DMS153 treated with DMSO at 0.1 percent for 48 hours (cell line): ENCODE data around the gene PHKB.

Experiments used
- DNase-seq: peaks from one replicate; lab custom pipeline; 2025; ENCODE audit not compliant: unreplicated experiment; lab: John Stamatoyannopoulos, UW

PHKB gene

DNA sequence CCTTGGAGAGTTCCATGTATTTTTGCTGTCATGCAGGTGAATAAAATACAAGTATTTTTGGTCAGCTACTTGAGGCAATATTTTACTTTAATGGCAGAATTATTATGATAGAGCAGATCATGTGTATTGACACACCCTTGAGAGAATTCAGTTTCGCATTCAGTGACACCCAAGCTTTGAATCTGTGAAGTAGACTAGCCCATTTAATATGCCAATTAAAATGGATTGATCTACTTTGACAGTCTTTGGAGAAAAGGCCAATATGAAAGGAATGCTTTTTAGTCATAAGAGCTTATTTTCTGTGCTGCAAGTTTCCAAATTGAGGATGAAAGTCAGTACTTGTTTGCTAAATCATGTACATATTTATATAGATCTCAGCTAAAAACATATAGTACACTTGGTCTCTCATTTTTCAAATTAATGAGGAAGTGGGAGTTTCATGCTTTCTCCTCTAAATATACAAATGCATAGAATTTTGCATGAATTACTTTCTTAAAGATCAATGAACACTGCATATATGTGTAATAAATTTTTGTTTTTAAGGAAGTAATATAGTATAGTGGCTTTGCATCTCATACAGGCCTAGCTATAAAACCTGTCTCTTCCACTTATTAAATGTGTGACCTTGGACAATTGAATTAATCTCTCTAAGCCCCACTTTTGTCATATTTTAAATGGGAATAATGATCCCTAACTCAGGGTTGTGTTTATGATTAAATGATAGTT, 161.5 kb downstream of the PHKB start:
- DNase-seq = no peak

DNA sequence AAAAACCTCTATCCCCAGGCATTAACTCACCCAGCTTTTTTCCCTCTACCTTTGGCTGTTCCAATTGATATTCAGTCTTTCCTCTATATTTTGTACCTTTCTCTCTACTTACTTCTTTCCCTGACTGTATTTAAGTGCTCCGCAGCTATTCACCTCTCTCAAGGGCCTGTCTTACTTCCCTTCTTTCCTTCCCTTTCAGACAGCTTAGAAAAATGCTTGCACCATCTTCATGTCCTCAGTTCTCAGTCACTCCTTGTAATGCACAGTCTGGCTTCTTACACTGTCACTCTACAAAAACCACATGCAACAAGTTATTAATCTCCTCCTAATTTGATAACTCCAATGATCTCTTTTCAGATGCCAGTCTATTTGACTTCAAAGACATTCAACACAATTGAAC, 163.4 kb downstream of the PHKB start:
- DNase-seq = no peak

GRCh38 chr16:47625115-47625567, 164.0 kb downstream of the PHKB start:
- DNase-seq = no peak

GRCh38 chr16:47626246-47626645, 165.1 kb downstream of the PHKB start:
- DNase-seq = no peak

- no peak for DNase-seq
These were observed 166.0 kb downstream of the PHKB start for GRCh38 chr16:47627085-47627639.

DNA sequence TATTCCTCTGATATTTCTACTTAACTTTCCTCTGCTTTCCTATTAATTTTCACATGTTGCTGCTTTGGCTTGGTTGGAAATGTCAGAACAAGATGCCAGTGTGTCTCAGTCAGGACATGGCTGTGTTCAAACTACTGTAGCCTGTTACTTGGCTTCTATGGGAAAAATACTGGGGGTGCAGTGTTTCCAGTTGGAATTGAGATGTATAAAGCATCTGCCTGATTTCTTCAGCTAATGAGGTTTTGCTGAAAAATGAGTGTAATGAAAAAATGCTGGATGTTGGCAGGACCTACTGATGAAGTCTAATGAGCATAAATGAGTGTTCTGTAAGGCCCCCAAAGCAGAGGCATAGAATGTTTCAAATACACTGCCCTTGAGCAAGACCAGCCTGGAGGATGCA, 166.6 kb downstream of the PHKB start:
- no peak for DNase-seq

DNA sequence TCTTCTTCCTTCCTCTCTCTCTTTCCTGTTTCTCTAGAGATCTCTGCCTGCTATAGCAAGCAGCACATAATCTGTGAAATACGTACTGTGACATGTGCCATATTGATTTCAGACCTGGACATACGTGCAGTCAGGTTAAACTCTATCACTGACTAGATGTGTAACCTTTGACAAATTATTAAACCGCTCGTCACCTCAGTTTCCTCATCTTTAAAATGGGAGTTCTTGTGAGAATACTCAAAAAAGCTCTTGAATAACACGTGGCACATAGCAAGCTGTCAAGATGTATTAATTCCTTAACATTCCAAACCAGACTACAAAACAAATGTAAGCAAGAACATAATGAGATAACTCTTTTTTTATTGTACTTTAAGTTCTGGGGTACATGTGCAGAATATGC, 170.0 kb downstream of the PHKB start:
- no peak for DNase-seq

DNA sequence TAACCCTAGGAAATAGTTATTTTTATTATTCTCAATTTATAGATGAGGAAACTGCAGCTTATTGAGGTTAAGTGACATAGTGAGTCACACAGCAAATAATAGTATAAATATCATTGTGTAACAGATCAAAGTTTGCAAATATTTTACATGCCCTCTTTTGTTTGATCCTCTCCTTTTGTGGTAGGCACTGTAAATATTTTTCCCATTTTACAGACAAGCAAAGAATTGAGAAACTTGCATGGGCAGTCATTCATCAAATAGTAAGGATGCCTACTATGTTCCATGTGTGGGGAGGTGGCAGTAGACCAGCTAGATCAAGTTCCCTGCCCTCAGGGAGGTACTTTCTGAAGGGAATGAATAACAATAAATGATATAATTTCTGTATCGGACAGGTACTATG, 173.0 kb downstream of the PHKB start:
- no peak for DNase-seq

DNA sequence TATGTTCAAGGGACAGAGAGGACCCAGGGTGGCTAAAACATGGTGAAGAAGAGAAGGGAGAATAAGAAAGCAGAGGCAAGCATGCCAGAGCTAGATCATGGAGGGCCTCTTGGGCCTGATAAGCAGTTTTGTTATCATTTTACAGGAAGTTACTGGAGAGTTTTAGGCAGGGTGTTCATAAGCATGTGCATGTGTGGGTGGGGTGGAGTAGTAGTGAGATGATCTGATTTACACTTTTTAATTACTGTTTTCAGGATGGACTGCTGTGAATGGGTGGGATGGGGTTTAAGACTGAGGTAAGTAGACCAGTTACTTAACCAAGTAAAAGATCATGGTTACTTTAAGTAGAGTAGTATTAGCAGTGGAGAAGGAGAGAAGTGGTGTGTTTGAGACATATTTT, 173.6 kb downstream of the PHKB start:
- no peak for DNase-seq

DNA sequence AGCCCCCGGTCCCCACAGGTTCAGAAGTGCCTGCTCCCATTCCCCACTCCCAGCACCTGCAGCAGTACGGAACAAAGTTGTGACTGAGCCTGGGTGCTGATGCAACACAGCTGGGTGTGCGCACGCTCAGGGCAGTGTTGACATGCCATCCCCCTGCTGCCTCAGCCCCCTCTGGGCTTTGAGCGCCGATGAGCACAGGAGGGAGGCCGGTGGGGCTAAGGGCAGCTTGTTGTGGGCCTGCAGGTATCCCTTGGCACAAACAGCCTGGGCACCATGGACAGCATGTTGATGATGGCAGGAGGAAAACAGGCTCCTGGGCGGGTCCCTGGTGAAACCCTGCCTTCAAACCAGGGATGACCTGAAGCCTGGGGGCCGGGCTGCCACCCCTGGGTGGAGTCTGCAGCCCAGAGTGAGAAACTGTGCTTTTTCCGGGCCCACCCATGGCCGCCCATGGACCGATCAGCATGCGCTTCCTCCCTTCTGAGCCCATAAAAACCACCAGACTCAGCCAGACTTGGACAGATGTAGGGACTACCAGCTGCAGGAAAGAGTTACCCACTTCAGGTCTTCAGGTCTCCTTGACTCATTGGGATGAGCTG, 175.5 kb downstream of the PHKB start:
- DNase-seq = no peak

GRCh38 chr16:47638175-47638574, 177.0 kb downstream of the PHKB start:
- no peak for DNase-seq

DNA sequence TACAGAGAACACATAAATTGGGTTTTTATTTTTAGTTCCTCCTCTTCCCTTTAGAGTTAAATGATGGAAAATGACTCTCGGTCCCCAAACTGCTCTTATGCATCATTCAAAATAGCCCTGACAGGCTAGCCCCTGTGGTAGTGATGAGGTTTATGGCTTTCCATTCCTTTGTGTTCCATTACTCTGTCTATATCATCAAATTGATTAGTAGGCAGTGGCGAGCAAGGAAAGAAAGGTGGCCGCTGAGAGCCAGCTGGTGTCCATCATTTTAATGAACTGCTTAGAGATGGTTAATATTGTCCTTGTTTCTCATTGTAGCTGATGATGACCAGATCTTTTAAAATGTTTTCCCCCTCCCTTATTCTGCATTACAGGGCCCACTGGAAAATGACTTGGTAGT, 179.5 kb downstream of the PHKB start:
- DNase-seq = no peak

DNA sequence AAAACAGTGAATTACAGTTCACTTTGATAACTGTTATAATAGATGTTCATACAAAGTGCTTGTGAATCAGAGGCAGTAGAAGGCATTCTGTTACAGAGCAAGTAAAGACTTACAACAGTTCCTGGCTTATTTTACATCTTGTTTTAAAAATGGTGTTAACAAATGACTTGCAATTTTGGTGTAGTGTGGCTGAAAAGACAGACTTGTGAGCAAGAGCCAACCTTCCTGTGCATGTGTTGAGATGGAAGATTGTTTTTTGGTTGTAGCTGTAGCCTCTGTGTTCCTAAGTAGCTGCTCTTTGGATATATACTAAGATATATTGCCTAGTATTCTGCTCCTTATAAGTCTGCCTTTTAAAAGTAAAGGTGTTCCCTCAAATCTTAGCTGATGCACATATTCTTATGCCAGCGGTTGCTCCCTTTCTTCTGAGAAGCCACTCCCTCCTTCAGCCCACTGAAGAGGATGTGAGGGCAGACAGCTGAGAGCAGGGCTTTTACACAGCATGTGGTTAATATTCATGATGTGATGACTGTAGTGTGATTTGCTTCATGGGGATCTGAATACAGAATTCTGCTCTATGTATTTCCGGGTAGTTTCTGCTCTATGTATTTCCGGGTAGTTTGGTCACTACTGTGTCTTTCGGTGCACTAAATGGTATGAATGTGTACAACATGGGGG, 182.3 kb downstream of the PHKB start:
- no peak for DNase-seq

- DNase-seq = no peak
These were observed 183.0 kb downstream of the PHKB start for GRCh38 chr16:47644166-47644565.

DNA sequence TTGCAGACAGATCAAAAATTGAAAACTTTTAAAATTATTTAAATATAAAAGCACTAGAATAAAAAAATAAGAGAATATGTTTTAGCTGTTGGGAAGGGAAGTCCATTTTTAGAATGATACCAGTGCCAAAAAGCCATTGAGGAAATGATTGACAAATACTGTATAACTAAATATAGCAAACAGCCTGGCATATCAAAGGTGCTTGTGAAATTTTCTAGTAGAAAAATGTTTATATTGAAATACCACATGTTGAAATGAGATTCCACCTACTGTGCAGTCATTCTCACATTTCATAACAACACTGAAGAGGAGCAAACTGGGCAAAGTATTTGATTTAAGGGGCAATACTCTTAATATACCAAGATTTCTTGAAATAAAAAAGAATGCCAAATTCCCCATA, 183.5 kb downstream of the PHKB start:
- no peak for DNase-seq

- no peak for DNase-seq
These were observed 185.8 kb downstream of the PHKB start for GRCh38 chr16:47646914-47647313.

- no peak for DNase-seq
These were observed 195.9 kb downstream of the PHKB start for GRCh38 chr16:47657032-47657431.

DNA sequence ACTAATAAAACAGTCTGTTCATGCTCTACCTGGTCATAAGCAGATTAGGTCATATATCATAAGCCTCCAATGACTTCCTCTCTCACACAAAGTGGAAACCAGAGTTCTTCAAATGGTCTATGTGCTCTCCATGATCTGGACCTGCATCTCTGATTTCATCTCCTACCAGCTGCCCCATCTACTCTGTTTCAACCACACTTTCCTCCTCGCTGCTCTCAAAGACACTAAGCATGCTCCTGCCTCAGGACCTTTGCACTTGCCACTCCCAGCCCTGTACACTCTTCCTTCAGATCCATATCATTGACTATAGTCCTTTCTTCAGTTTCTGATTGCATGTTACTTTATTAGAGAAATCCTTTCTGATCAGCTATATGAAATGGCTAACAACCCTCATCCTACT, 196.8 kb downstream of the PHKB start:
- no peak for DNase-seq

GRCh38 chr16:47660540-47660939, 199.4 kb downstream of the PHKB start:
- no peak for DNase-seq

DNA sequence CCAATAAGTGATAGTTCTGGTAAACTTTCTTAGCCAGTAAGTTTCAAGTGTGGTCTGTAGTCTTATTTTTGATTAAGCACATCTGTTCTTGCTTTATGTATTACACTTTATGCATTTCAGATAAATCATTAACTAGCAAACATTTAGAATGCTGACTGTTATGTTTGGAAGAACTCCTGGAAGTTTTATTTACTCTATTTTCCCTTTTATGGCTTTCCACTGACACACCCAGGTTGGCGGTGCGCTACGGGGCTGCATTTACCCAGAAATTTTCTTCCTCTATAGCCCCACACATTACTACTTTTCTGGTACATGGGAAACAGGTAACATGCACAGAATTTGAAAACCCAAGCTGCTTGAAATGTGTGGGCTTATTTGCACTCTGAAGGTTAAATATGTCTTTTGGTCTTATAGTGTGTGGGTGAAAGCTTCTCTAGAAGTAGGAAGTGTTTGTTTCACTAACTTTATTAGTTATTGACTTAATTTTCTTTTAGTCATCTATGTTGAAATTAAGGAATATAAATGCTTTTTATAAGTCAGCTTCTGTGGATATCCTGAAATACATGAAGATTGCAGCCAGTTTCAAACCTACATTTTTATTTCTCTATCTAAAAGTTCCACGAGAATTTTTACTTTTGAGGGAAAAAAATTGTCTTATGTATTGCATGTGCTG, 203.7 kb downstream of the PHKB start:
- no peak for DNase-seq

- DNase-seq = no peak
These were observed 205.3 kb downstream of the PHKB start for GRCh38 chr16:47666434-47666833.

GRCh38 chr16:47667956-47668355, 206.8 kb downstream of the PHKB start:
- DNase-seq = no peak
